ENCODE data around the gene IFNB1. TPM values are rescaled to one million over a fixed set of nuclear protein-coding genes. Genes with fewer than 3 reads are reported as not detected.
A peak's percentile ranks its signal among the peaks of the same experiment; 100 is the strongest.

Gene IFNB1
- total RNA-seq, 4 donors from 2014 or later, result not detected

- TF ChIP-seq POLR2A (IDR thresholded peaks at IDR 0.05) (no peak), POLR2AphosphoS5 (IDR thresholded peaks at IDR 0.05) (no peak), CTCF (IDR thresholded peaks at IDR 0.05) (no peak), EP300 (IDR thresholded peaks at IDR 0.05) (no peak)
- H3K27ac ChIP-seq, result peak overlapping the region; percentile 0 to 90 (median 89)
- no peak for ATAC-seq
- H3K4me1 ChIP-seq, result peaks cover 3 to 49% (median 5%) of the 10 kb centered on the region in 3 donors
- no peaks in the 10 kb centered on the region for H3K9me3 ChIP-seq
- H3K36me3 ChIP-seq, result no peaks in the 10 kb centered on the region
- 58% methylated on average over 17 of the region's 22 CpGs; no CpG with 5 or more reads in 1 of the 2 donors for WGBS, 2 donors (ENCODE audit: low coverage in 1 of 2)
- H3K4me3 ChIP-seq, result peak overlapping the region; percentile 72 to 88
- no peaks in the 10 kb centered on the region for H3K27me3 ChIP-seq
These were observed 45.9 kb downstream of the IFNB1 start for GRCh38 chr9:21031808-21032183.

GRCh38 chr9:21031091-21031807 lies 46.5 kb downstream of the IFNB1 start, which contains the start of gene HACD4:
Gene HACD4 (minus strand): TSS chr9:21031640. CDS start chr9:21031590, 50 bp downstream.
- Histone ChIP-seq H3K4me3 (peak within 1 kb of the TSS; percentile 72 to 88), H3K9me3 (no peaks in the 10 kb centered on the region), H3K36me3 (peaks cover 0 to 2% of the 10 kb centered on the region in 2 donors), H3K27ac (peak within 1 kb of the TSS; percentile 85 to 90 (median 89)), H3K27me3 (no peaks in the 10 kb centered on the region), H3K4me1 (peaks cover 3 to 52% (median 5%) of the 10 kb centered on the region in 3 donors)
- TF ChIP-seq POLR2AphosphoS5 (IDR thresholded peaks at IDR 0.05) (peak; percentile 51), EP300 (IDR thresholded peaks at IDR 0.05) (no peak), POLR2A (IDR thresholded peaks at IDR 0.05) (no peak), CTCF (IDR thresholded peaks at IDR 0.05) (peak in 3 of 4 experiments; percentile 8 to 35 (median 27))
- WGBS, 2 donors (ENCODE audit: low coverage in 1 of 2), result 0 to 25% methylated on average over 4 to 7 of the region's 46 CpGs
- ATAC-seq, result peak; percentile 94

- Histone ChIP-seq H3K27ac (peak overlapping the region; percentile 85 to 90 (median 89)), H3K36me3 (peaks cover 0 to 9% of the 10 kb centered on the region in 2 donors), H3K27me3 (no peaks in the 10 kb centered on the region), H3K4me3 (peak overlapping the region; percentile 72 to 88), H3K4me1 (peaks cover 3 to 52% (median 5%) of the 10 kb centered on the region in 3 donors), H3K9me3 (no peaks in the 10 kb centered on the region)
- ATAC-seq, result peak; percentile 29
- TF ChIP-seq CTCF (IDR thresholded peaks at IDR 0.05), result no peak
- TF ChIP-seq POLR2AphosphoS5 (IDR thresholded peaks at IDR 0.05), result no peak
- no peak for TF ChIP-seq POLR2A (IDR thresholded peaks at IDR 0.05)
- TF ChIP-seq EP300 (IDR thresholded peaks at IDR 0.05), result no peak
- WGBS, 2 donors (ENCODE audit: low coverage in 1 of 2), result 63 to 68% methylated on average over 5 of the region's 5 CpGs
These were observed 47.2 kb downstream of the IFNB1 start for GRCh38 chr9:21030389-21031035.

- peaks cover 3 to 52% (median 5%) of the 10 kb centered on the region in 3 donors for H3K4me1 ChIP-seq
- no peak overlapping the region for H3K4me3 ChIP-seq
- H3K27me3 ChIP-seq, result no peaks in the 10 kb centered on the region
- H3K9me3 ChIP-seq, result no peaks in the 10 kb centered on the region
- WGBS, 2 donors (ENCODE audit: low coverage in 1 of 2), result 63 to 76% methylated on average over 8 of the region's 8 CpGs
- TF ChIP-seq POLR2AphosphoS5 (IDR thresholded peaks at IDR 0.05) (no peak), POLR2A (IDR thresholded peaks at IDR 0.05) (no peak), CTCF (IDR thresholded peaks at IDR 0.05) (no peak), EP300 (IDR thresholded peaks at IDR 0.05) (no peak)
- H3K36me3 ChIP-seq, result peaks cover 0 to 10% of the 10 kb centered on the region in 2 donors
- no peak for ATAC-seq
- H3K27ac ChIP-seq, result peak overlapping the region; percentile 25 to 90 (median 88)
These were observed 48.1 kb downstream of the IFNB1 start for GRCh38 chr9:21029661-21030060.

All from gastroesophageal sphincter (tissue), 4 donors.